GM12874 (cell line): Measurements from ENCODE around the gene RAB3IL1.

Experiments used
- TF ChIP-seq, protein P1 (sequence below): IDR thresholded peaks from 2 replicates; pipeline ENCODE4 v1.5.1; 2011; ENCODE audit warnings: low read depth, mild to moderate bottlenecking, control low read depth, low read length, moderate library complexity; ENCODE audit not compliant: insufficient read depth

RAB3IL1 gene

DNA sequence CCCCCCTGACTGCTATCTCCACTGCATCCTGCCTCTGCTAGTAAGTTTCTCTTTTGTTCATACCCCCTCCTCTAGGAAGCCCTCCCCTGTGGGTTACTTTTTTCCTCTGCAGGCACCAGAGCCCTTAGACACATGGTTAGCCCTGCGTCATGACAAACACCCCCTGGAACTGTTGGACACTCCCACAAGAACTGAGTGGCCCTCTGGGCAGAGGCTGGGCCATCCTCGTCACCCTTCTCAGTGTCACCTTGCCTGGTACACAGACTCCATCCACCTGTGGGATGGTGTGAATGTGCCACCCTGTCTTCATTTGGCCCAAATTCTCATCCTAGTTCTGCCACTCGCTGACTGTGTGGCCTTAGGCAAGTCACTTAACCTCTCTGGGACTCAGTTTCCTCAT lies 4.1 kb upstream of the RAB3IL1 start:
- TF ChIP-seq, protein P1, sequence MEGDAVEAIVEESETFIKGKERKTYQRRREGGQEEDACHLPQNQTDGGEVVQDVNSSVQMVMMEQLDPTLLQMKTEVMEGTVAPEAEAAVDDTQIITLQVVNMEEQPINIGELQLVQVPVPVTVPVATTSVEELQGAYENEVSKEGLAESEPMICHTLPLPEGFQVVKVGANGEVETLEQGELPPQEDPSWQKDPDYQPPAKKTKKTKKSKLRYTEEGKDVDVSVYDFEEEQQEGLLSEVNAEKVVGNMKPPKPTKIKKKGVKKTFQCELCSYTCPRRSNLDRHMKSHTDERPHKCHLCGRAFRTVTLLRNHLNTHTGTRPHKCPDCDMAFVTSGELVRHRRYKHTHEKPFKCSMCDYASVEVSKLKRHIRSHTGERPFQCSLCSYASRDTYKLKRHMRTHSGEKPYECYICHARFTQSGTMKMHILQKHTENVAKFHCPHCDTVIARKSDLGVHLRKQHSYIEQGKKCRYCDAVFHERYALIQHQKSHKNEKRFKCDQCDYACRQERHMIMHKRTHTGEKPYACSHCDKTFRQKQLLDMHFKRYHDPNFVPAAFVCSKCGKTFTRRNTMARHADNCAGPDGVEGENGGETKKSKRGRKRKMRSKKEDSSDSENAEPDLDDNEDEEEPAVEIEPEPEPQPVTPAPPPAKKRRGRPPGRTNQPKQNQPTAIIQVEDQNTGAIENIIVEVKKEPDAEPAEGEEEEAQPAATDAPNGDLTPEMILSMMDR, result no peak

DNA sequence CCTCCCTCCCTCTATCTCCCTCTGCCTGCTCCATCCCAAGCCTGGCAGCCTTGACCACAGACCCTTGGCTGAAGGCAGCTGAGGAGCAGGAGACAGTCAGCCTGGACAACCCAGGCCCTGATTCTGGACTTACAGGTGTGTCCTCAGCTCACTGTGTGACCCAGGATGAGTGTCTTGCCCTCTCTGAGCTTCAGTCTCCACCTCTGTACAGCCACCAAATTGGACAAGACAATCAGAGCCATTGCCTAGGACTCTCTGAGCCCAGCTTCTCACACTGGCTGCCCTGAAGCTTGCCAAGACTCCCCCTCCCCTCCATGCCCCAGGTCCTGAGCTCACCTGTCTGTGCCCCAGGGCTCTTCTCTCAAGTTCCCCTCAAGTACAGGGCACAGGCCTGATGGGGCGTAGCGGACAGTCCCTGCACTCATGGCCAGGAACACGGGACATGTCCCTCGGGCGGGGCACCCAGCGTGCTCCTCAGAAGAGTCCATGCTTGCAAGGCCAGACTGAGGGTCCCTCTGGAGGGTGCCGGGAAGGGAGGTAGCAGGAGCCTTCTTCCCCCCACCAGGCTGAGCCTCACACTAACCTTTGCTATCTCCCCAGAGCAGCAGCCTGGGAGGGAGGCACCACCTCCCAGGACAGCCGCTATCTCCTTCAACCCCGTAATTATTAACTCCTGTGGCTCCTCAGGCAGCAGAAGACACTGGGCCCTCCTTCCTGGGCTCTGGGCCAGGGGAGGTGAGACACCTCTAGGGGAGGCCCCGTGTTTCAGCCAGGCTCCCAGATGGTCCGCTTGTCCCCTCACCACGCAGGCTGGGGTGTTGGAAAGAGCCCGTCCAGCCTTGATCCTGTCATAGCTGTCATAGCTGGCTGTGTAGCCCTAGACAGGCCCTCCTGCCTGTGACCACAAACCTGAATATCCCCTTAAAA lies 2.6 kb upstream of the RAB3IL1 start:
- TF ChIP-seq, protein P1, result no peak

DNA sequence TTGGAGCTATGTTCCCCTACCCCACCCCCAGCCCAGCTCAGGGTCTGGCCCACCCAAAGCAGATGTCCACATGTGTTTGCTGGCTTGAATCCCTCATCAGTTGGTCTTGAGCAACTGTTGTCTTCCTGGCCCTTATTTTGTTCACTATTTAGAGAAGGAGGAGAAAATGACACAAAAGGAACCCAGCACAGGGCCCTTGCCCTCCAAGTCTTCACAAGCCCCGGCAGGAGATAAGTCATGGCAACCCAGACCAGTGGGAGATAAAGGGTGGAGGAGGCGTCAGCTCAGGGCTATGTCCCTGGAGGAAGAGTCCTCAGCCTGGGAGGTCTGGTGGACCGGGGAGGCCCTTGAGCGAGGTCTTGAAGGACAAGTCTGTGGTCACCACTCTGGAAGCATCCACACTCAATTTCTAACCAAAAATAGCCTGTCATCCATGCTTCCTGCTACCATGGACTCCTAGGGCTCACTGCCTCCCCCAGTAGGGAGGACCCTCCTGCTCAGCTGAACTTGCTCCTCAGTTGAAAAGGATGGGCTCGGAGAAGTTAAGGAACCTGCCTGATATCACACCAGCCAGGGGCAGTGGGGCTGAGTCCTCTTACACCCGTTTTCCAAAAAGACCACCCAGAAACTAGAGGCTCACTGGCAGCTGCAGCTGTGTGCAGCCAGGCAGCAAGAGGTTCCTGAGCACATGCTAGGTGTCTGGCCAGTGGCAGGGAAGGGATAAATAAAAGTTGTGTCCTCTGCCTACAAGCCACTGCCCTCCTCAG lies 1.8 kb upstream of the RAB3IL1 start:
- TF ChIP-seq, protein P1, result no peak

DNA sequence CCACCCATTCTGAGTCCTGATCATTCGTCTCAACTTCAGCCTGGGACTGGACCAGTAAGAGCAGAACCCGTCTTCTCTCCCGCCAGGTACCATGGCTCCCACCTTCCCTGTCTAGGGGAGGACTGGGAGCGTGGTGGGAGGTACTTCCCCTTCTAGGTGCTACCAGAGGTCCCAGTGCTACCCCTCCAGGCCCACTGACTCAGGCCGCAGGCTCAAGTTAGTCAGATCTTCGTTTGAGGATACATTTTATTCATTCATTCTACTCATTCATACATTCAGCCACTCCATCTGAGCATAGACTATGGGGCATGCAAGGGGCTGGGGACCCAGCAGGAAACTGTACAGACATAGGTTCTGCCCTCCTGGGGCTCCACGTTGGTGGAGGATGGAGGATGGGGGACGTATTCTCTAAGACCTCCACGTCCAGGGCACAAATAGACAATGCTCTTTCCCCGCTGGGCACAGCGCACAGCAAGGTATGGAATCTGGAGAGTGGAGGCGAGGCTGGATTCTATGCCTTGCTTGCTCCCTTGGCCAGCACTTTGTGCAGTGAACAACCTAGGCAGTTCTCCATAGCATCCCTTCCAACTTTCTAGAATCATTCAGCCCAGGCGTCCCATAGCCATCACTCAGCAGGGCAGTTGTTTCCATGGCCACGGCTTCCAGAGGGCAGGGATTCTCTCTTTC lies 1.0 kb upstream of the RAB3IL1 start:
- TF ChIP-seq, protein P1, result no peak

DNA sequence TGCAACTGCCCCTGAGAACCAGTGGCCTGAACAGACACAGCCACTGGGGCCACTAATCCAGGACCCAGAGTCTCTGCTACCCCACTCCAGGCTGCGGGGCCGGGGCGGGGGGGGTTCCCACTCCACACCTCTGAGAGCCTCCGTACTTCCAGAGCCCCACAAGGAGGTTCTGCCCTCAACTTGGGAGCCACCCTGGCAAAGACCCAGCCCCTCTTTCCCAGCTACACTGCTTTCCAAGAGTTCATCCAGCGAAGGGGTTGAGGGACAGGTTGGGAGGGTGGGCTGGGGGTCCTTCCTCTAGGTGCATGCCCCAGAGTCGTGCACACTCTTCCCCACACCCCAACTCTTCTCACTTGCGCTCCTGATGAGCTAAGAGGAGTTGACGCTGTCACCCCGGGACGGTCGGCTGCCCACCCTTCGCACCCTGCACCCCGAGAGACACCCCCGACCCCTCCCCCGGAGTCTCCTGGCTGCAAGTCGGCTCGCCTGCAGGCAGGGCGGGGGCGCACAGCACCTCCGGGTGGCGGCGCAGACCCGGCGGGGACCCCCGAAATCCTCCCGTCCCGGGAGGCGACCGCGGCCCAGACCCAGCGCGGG lies 531 bp downstream of the RAB3IL1 start:
- TF ChIP-seq, protein P1, result no peak

DNA sequence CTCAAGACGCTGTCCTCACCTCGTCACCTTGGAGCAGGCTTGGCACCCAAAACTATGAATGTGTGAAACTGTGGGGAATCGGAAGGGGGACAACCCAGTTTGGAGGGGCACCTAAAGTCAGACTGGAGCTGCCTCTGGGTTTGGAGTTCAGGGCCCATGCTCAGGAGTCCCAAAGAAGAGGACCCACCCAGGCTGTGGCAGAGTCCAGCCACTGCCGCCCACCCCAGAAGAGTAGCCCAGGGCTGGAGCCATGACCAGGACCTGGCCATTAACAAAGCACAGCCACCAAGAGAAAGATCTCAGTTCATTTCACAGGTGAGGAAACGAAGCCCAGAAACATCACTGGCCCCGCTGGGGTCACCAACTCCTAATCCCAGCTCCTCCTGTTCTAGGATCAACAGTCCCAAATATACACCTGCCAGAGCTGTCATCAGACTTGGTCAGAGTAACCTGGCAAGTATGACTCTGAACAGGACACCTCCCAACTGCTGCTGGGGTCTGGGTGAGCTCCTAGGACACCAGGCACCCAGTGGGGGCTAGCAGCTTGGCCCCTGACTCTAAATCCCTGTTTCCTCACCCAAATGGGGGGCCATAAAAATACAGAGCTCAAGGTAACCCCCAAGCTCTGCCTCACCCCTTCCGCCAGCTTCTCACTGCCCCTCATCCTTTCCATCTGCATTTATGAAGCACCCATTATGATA lies 2.7 kb downstream of the RAB3IL1 start:
- TF ChIP-seq, protein P1, result no peak
